DMS79 treated with DMSO at 0.1 percent for 48 hours (cell line): ENCODE data around the gene BRI3BP.
A peak's percentile ranks its signal among the peaks of the same experiment; 100 is the strongest.

Source experiments
- DNase-seq: peaks from one replicate; lab custom pipeline; 2025; lab: John Stamatoyannopoulos, UW

The BRI3BP gene

GRCh38 chr12:124993626-124994436 lies at the start of gene BRI3BP:
Gene BRI3BP (plus strand): TSS chr12:124993645. CDS start chr12:124993791, 146 bp downstream.
- DNase-seq, result peak; percentile 33

- no peak for DNase-seq
Measured at GRCh38 chr12:124946447-124946793, 47.0 kb upstream of the BRI3BP start.

GRCh38 chr12:124947013-124947412 lies 46.4 kb upstream of the BRI3BP start:
- no peak for DNase-seq

GRCh38 chr12:124947561-124948398 lies 45.7 kb upstream of the BRI3BP start:
- no peak for DNase-seq

GRCh38 chr12:124949066-124949465 lies 44.4 kb upstream of the BRI3BP start:
- no peak for DNase-seq

- DNase-seq, result no peak
Measured at GRCh38 chr12:124949779-124950728, 43.4 kb upstream of the BRI3BP start.

- no peak for DNase-seq
Measured at GRCh38 chr12:124952295-124952694, 41.1 kb upstream of the BRI3BP start.

GRCh38 chr12:124952801-124953200 lies 40.6 kb upstream of the BRI3BP start:
- DNase-seq, result no peak

GRCh38 chr12:124953689-124954405 lies 39.6 kb upstream of the BRI3BP start:
- no peak for DNase-seq

- DNase-seq, result no peak
Measured at GRCh38 chr12:124954771-124955170, 38.7 kb upstream of the BRI3BP start.

GRCh38 chr12:124956571-124956970 lies 36.9 kb upstream of the BRI3BP start:
- DNase-seq, result no peak

GRCh38 chr12:124961055-124961454 lies 32.4 kb upstream of the BRI3BP start:
- DNase-seq, result no peak

- no peak for DNase-seq
Measured at GRCh38 chr12:124963211-124963610, 30.2 kb upstream of the BRI3BP start.

- DNase-seq, result no peak
Measured at GRCh38 chr12:124964251-124964650, 29.2 kb upstream of the BRI3BP start.

- no peak for DNase-seq
Measured at GRCh38 chr12:124964836-124965462, 28.5 kb upstream of the BRI3BP start.

- no peak for DNase-seq
Measured at GRCh38 chr12:124967016-124967739, 26.3 kb upstream of the BRI3BP start.

- DNase-seq, result no peak
Measured at GRCh38 chr12:124968656-124969055, 24.8 kb upstream of the BRI3BP start.

- no peak for DNase-seq
Measured at GRCh38 chr12:124970647-124971402, 22.6 kb upstream of the BRI3BP start.

GRCh38 chr12:124971603-124972002 lies 21.8 kb upstream of the BRI3BP start:
- no peak for DNase-seq
